ENCODE data around the gene FOXP1. TPM values are rescaled to one million over a fixed set of nuclear protein-coding genes. Genes with fewer than 3 reads are reported as not detected.

The FOXP1 gene
- total RNA-seq, 1 experiment from 2014 or later: 58.4 TPM

GRCh38 chr3:71078199-71078598 is 505.3 kb downstream of the FOXP1 start:
- CTCF ChIA-PET: no interaction called here
- no peak overlapping the region for H3K4me3 ChIP-seq (ENCODE audit: low read depth, low read length, poor library complexity, severe bottlenecking)
- no TSS peak for BruUV-seq (replicated peaks)
- H3K27ac ChIP-seq (ENCODE audit: low read depth, low read length, poor library complexity, severe bottlenecking): no peak overlapping the region
- POLR2A ChIA-PET (ENCODE audit: low non-redundant PET): no interaction called here
- TF ChIP-seq CTCF (conservative IDR thresholded peaks at IDR 0.05; ENCODE audit: low read depth, low read length) (no peak), EZH2 (IDR thresholded peaks at IDR 0.05; ENCODE audit: borderline replicate concordance, low read depth, low read length, poor library complexity, severe bottlenecking) (no peak)
- intact Hi-C loops (cut with micrococcal nuclease; ENCODE audit: unreplicated experiment): no loop called here
- H3K4me1 ChIP-seq (ENCODE audit: insufficient read depth, low read length, poor library complexity, severe bottlenecking): peaks cover 16% of the 10 kb centered on the region
- H3K36me3 ChIP-seq (ENCODE audit: insufficient read depth, low read length, poor library complexity, severe bottlenecking): no peaks in the 10 kb centered on the region
- no peaks in the 10 kb centered on the region for H3K27me3 ChIP-seq (replicated peaks; ENCODE audit: insufficient read depth, low read depth, low read length, poor library complexity)
- DNase-seq (ENCODE audit: low spot score): no peak
- no peaks in the 10 kb centered on the region for H3K9me3 ChIP-seq (ENCODE audit: low read depth, low read length, poor library complexity, severe bottlenecking)

- intact Hi-C loops (cut with micrococcal nuclease; ENCODE audit: unreplicated experiment): no loop called here
- no TSS peak for BruUV-seq (replicated peaks)
- no peaks in the 10 kb centered on the region for H3K27me3 ChIP-seq (replicated peaks; ENCODE audit: insufficient read depth, low read depth, low read length, poor library complexity)
- ChIA-PET CTCF (no interaction called here), POLR2A (ENCODE audit: low non-redundant PET) (no interaction called here)
- DNase-seq (ENCODE audit: low spot score): no peak
- TF ChIP-seq EZH2 (IDR thresholded peaks at IDR 0.05; ENCODE audit: borderline replicate concordance, low read depth, low read length, poor library complexity, severe bottlenecking): no peak
- no peak overlapping the region for H3K4me3 ChIP-seq (ENCODE audit: low read depth, low read length, poor library complexity, severe bottlenecking)
- no peaks in the 10 kb centered on the region for H3K36me3 ChIP-seq (ENCODE audit: insufficient read depth, low read length, poor library complexity, severe bottlenecking)
- no peak overlapping the region for H3K27ac ChIP-seq (ENCODE audit: low read depth, low read length, poor library complexity, severe bottlenecking)
- no peaks in the 10 kb centered on the region for H3K9me3 ChIP-seq (ENCODE audit: low read depth, low read length, poor library complexity, severe bottlenecking)
- H3K4me1 ChIP-seq (ENCODE audit: insufficient read depth, low read length, poor library complexity, severe bottlenecking): peaks cover 16% of the 10 kb centered on the region
Measured at GRCh38 chr3:71077070-71077469, 506.5 kb downstream of the FOXP1 start.

- H3K27ac ChIP-seq (ENCODE audit: low read depth, low read length, poor library complexity, severe bottlenecking): no peak overlapping the region
- no peak for TF ChIP-seq EZH2 (IDR thresholded peaks at IDR 0.05; ENCODE audit: borderline replicate concordance, low read depth, low read length, poor library complexity, severe bottlenecking)
- no peak for TF ChIP-seq CTCF (conservative IDR thresholded peaks at IDR 0.05; ENCODE audit: low read depth, low read length)
- no peaks in the 10 kb centered on the region for H3K36me3 ChIP-seq (ENCODE audit: insufficient read depth, low read length, poor library complexity, severe bottlenecking)
- ChIA-PET POLR2A (ENCODE audit: low non-redundant PET) (no interaction called here), CTCF (no interaction called here)
- no peak overlapping the region for H3K4me3 ChIP-seq (ENCODE audit: low read depth, low read length, poor library complexity, severe bottlenecking)
- peaks cover 17% of the 10 kb centered on the region for H3K4me1 ChIP-seq (ENCODE audit: insufficient read depth, low read length, poor library complexity, severe bottlenecking)
- DNase-seq (ENCODE audit: low spot score): no peak
- intact Hi-C loops (cut with micrococcal nuclease; ENCODE audit: unreplicated experiment): no loop called here
- H3K27me3 ChIP-seq (replicated peaks; ENCODE audit: insufficient read depth, low read depth, low read length, poor library complexity): no peaks in the 10 kb centered on the region
- H3K9me3 ChIP-seq (ENCODE audit: low read depth, low read length, poor library complexity, severe bottlenecking): no peaks in the 10 kb centered on the region
- no TSS peak for BruUV-seq (replicated peaks)
Measured at GRCh38 chr3:71076361-71077002, 507.0 kb downstream of the FOXP1 start.

GRCh38 chr3:71075494-71075893 is 508.0 kb downstream of the FOXP1 start:
- Histone ChIP-seq H3K9me3 (ENCODE audit: low read depth, low read length, poor library complexity, severe bottlenecking) (no peaks in the 10 kb centered on the region), H3K4me1 (ENCODE audit: insufficient read depth, low read length, poor library complexity, severe bottlenecking) (peaks cover 21% of the 10 kb centered on the region), H3K27me3 (replicated peaks; ENCODE audit: insufficient read depth, low read depth, low read length, poor library complexity) (no peaks in the 10 kb centered on the region), H3K27ac (ENCODE audit: low read depth, low read length, poor library complexity, severe bottlenecking) (no peak overlapping the region), H3K36me3 (ENCODE audit: insufficient read depth, low read length, poor library complexity, severe bottlenecking) (no peaks in the 10 kb centered on the region), H3K4me3 (ENCODE audit: low read depth, low read length, poor library complexity, severe bottlenecking) (no peak overlapping the region)
- no peak for TF ChIP-seq EZH2 (IDR thresholded peaks at IDR 0.05; ENCODE audit: borderline replicate concordance, low read depth, low read length, poor library complexity, severe bottlenecking)
- no peak for TF ChIP-seq CTCF (conservative IDR thresholded peaks at IDR 0.05; ENCODE audit: low read depth, low read length)
- ChIA-PET CTCF (no interaction called here), POLR2A (ENCODE audit: low non-redundant PET) (no interaction called here)
- no peak for DNase-seq (ENCODE audit: low spot score)
- intact Hi-C loops (cut with micrococcal nuclease; ENCODE audit: unreplicated experiment): no loop called here
- no TSS peak for BruUV-seq (replicated peaks)
